Keratinocyte (primary cell): ENCODE results near the gene GRPEL1. TPM values are rescaled to one million over a fixed set of nuclear protein-coding genes. Genes with fewer than 3 reads are reported as not detected.

Experiments
- DNase-seq: peaks from one replicate; pipeline ENCODE4 v3.0.0-alpha.2; 2011; ENCODE audit warnings: low read depth, missing footprints, low spot score
- FAIRE-seq: peaks from 2 replicates; lab custom pipeline; 2011; peaks lifted over from hg19 to GRCh38; lab: Jason Lieb, UNC
- H2AFZ ChIP-seq: 2 replicates; pipeline ENCODE4 v1.6.0; 2012; ENCODE audit warnings: low read length, control low read depth, inconsistent platforms; ENCODE audit not compliant: control insufficient read depth
- H3K27ac ChIP-seq: 2 replicates; pipeline ENCODE4 v1.5.1; 2011; ENCODE audit warnings: low read length; ENCODE audit not compliant: control insufficient read depth, insufficient read depth
- H3K27me3 ChIP-seq: 3 replicates; pipeline ENCODE4 v1.6.0; 2011; ENCODE audit warnings: low read length; ENCODE audit not compliant: control insufficient read depth, insufficient read depth; ENCODE audit errors: extremely low read depth
- H3K36me3 ChIP-seq, 2 experiments: 2 replicates in 1 of 2; 3 replicates in 1 of 2; pipeline ENCODE4 v1.5.1; 2011; ENCODE audit warnings: low read length in 2 of 2, mild to moderate bottlenecking in 1 of 2; ENCODE audit not compliant: control insufficient read depth in 2 of 2, insufficient read depth in 2 of 2; ENCODE audit errors: extremely low read depth in 1 of 2
- H3K4me1 ChIP-seq: 3 replicates; pipeline ENCODE4 v1.5.1; 2011; ENCODE audit warnings: low read length; ENCODE audit not compliant: control insufficient read depth, insufficient read depth; ENCODE audit errors: extremely low read depth
- H3K4me2 ChIP-seq: 3 replicates; pipeline ENCODE4 v1.6.0; 2011; ENCODE audit warnings: low read depth, low read length; ENCODE audit not compliant: control insufficient read depth, insufficient read depth; ENCODE audit errors: extremely low read depth
- H3K4me3 ChIP-seq, 3 experiments: fragments of 200-600 bp in 1 of 3; sonication (generic) in 1 of 3; 2 replicates in 2 of 3; 3 replicates in 1 of 3; pipeline ENCODE4 v1.5.1; 2011 to 2016; ENCODE audit warnings: low read length in 3 of 3, mild to moderate bottlenecking in 3 of 3, control low read depth in 2 of 3, inconsistent platforms in 1 of 3, low read depth in 1 of 3, mixed read lengths in 1 of 3, mixed run types in 1 of 3, moderate library complexity in 1 of 3; ENCODE audit not compliant: control insufficient read depth in 2 of 3, insufficient read depth in 2 of 3; ENCODE audit errors: extremely low read depth in 1 of 3
- H3K79me2 ChIP-seq: 2 replicates; pipeline ENCODE4 v1.6.0; 2012; ENCODE audit warnings: low read length; ENCODE audit not compliant: control insufficient read depth, insufficient read depth
- H3K9ac ChIP-seq: 3 replicates; pipeline ENCODE4 v1.6.0; 2011; ENCODE audit warnings: low read length; ENCODE audit not compliant: control insufficient read depth, insufficient read depth; ENCODE audit errors: extremely low read depth
- H3K9me1 ChIP-seq: 3 replicates; pipeline ENCODE4 v1.6.0; 2011; ENCODE audit warnings: low read length; ENCODE audit not compliant: control insufficient read depth, insufficient read depth; ENCODE audit errors: extremely low read depth
- H3K9me3 ChIP-seq: 2 replicates; pipeline ENCODE4 v1.5.1; 2012; ENCODE audit warnings: low read depth, low read length; ENCODE audit not compliant: control insufficient read depth
- H4K20me1 ChIP-seq: 3 replicates; pipeline ENCODE4 v1.6.0; 2011; ENCODE audit warnings: low read length; ENCODE audit not compliant: control insufficient read depth, insufficient read depth; ENCODE audit errors: extremely low read depth
- EZH2 ChIP-seq: IDR thresholded peaks from one replicate; pipeline ENCODE4 v1.6.1; 2012; ENCODE audit warnings: inconsistent platforms, mild to moderate bottlenecking, low read length, moderate library complexity
- dilution Hi-C: fragments of 300-500 bp; cut with MboI; formaldehyde crosslinking; loops from one replicate; pipeline ENCODE4 v1.7.0; 2020; ENCODE audit warnings: low sequenced_read_pairs; ENCODE audit not compliant: extremely low pct_ligation_motif_present
- polyA plus RNA-seq, 5 experiments: library from polyadenylated mRNA; depleted of rRNA in 3 of 5; stranded (reverse) in 3 of 5; stranded (forward) in 1 of 5; unstranded in 1 of 5; fragments of >200 nt; gene quantifications; 1 replicate in 1 of 5; 2 replicates in 3 of 5; 3 replicates in 1 of 5; pipeline versions ENCODE4 v1.2.1 to v1.2.3, GENCODE V29; 2011 to 2012; ENCODE audit warnings: missing spikeins in 2 of 5, low read depth in 1 of 5, low replicate concordance in 1 of 5
- TF ChIP-seq, protein P1 (sequence below), 3 experiments: IDR thresholded peaks in 1 of 3; conservative IDR thresholded peaks in 1 of 3; optimal IDR thresholded peaks in 1 of 3; 2 replicates in 2 of 3; 3 replicates in 1 of 3; pipeline versions ENCODE3 to v1.5.1; 2011; ENCODE audit warnings: low read length in 3 of 3, mild to moderate bottlenecking in 3 of 3, moderate library complexity in 2 of 3, control low read depth in 1 of 3, inconsistent platforms in 1 of 3; ENCODE audit not compliant: insufficient read depth in 2 of 3; ENCODE audit errors: extremely low read depth in 1 of 3

Gene GRPEL1
- polyA plus RNA-seq, 1 donor (not counting 4 experiments of a cell fraction or from before 2014, with no cell fraction given): 59.1 TPM

DNA sequence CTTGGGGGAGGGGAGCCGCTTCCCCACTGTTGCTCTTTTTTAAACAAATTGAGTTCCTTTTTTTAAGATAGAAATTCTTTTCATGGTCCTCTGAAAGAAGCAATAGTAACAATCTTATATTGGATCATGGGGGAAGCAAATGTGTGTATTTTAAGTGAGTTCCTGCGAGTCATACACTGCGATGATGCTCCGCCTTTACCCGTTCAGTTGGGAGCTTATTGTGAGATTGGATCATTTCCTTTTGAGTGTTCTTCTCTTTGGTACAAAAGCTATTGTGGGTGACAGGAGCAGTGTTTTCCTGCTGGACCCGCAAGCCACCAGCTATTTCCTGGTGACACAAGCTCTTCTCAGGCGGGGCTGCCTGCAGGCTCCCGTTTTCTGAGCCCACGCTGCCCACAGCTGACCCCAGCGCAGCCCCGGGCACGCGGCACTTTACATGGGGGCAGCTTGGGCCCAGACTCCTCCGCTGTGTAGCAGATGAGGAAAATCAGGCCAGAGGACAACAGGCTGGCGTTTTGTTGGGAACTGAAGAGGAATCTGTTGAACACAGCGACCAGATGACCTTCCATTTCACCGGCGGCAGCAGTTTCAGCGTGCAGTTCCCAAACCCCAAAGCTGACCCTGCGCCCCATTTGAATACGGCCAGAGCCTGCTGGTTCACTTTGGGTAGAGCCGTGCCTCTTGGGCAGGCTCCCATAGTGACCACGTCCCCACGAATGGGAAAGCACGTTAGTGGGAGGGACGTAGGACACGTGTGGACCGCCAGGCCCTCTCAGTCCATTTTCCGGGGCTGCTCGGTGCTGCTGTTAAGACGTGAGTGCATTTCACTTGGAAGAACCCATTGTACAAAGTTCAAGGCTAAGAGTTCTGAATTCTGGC, 12.5 kb downstream of the GRPEL1 start:
- DNase-seq (no peak), FAIRE-seq (no peak)
- no peak overlapping the region for H2AFZ ChIP-seq
- no peak overlapping the region for H3K27ac ChIP-seq
- H3K9me1 ChIP-seq: no peaks in the 10 kb centered on the region
- H3K4me3 ChIP-seq: no peak overlapping the region
- H3K9ac ChIP-seq: no peak overlapping the region
- H3K27me3 ChIP-seq: no peaks in the 10 kb centered on the region
- peaks cover 17 to 31% of the 10 kb centered on the region in 2 experiments for H3K36me3 ChIP-seq
- peaks cover 17% of the 10 kb centered on the region for H3K79me2 ChIP-seq
- H3K4me2 ChIP-seq: no peak overlapping the region
- no peak for TF ChIP-seq EZH2
- TF ChIP-seq, protein P1, sequence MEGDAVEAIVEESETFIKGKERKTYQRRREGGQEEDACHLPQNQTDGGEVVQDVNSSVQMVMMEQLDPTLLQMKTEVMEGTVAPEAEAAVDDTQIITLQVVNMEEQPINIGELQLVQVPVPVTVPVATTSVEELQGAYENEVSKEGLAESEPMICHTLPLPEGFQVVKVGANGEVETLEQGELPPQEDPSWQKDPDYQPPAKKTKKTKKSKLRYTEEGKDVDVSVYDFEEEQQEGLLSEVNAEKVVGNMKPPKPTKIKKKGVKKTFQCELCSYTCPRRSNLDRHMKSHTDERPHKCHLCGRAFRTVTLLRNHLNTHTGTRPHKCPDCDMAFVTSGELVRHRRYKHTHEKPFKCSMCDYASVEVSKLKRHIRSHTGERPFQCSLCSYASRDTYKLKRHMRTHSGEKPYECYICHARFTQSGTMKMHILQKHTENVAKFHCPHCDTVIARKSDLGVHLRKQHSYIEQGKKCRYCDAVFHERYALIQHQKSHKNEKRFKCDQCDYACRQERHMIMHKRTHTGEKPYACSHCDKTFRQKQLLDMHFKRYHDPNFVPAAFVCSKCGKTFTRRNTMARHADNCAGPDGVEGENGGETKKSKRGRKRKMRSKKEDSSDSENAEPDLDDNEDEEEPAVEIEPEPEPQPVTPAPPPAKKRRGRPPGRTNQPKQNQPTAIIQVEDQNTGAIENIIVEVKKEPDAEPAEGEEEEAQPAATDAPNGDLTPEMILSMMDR (optimal IDR thresholded peaks at IDR 0.05 in 1 of 3, IDR thresholded peaks at IDR 0.05 in 1 of 3, conservative IDR thresholded peaks at IDR 0.05 in 1 of 3; ENCODE audit: extremely low read depth in 1 of 3, insufficient read depth in 2 of 3, low read length in 3 of 3): no peak
- peaks cover 4% of the 10 kb centered on the region for H4K20me1 ChIP-seq
- dilution Hi-C loops: no loop called here
- no peaks in the 10 kb centered on the region for H3K4me1 ChIP-seq
- H3K9me3 ChIP-seq: no peaks in the 10 kb centered on the region

DNA sequence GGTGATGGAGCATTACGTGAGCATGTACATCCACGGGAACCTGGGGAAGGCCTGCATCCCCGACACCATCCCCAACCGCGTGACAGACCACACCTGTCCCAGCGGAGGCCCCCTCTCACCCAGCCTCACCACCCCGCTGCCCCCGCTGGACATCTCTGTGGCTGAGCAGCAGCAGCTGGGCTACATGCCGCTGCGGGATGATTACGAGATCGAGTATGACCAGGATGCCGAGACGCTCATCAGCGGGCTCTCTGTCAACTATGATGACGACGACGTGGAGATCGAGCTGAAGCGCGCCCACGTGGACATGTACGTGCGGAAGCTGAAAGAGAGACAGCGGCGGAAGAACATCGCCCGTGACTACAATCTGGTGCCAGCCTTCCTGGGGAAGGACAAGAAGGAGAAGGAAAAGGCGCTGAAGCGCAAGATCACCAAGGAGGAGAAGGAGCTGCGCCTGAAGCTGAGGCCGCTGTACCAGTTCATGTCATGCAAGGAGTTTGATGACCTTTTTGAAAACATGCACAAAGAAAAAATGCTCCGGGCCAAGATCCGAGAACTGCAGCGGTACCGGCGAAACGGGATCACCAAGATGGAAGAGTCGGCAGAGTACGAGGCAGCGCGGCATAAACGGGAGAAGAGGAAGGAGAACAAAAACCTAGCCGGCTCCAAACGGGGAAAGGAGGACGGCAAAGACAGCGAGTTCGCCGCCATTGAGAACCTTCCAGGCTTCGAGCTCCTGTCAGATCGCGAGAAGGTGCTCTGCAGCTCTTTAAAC, 13.6 kb downstream of the GRPEL1 start:
- Histone ChIP-seq H4K20me1 (no peaks in the 10 kb centered on the region), H3K9me3 (no peaks in the 10 kb centered on the region), H3K9me1 (peaks cover 1% of the 10 kb centered on the region), H3K27me3 (no peaks in the 10 kb centered on the region), H3K4me3 (no peak overlapping the region), H3K27ac (no peak overlapping the region), H3K9ac (no peak overlapping the region), H2AFZ (no peak overlapping the region), H3K4me1 (no peaks in the 10 kb centered on the region), H3K36me3 (peaks cover 15 to 21% of the 10 kb centered on the region in 2 experiments), H3K79me2 (peaks cover 26% of the 10 kb centered on the region), H3K4me2 (no peak overlapping the region)
- FAIRE-seq (no peak), DNase-seq (no peak)
- dilution Hi-C loops: no loop called here
- TF ChIP-seq, protein P1 (optimal IDR thresholded peaks at IDR 0.05 in 1 of 3, IDR thresholded peaks at IDR 0.05 in 1 of 3, conservative IDR thresholded peaks at IDR 0.05 in 1 of 3; ENCODE audit: extremely low read depth in 1 of 3, insufficient read depth in 2 of 3, low read length in 3 of 3): no peak
- TF ChIP-seq EZH2: no peak
